ENCODE measurements around the gene ZNF319. TPM values are rescaled to one million over a fixed set of nuclear protein-coding genes. Genes with fewer than 3 reads are reported as not detected.
"Not testable (repeated sequence)": the region's sequence is repeated elsewhere in the genome, so short reads cannot be mapped to it uniquely, and the experiment has no call there.

ZNF319 gene
- total and polyA plus RNA-seq, 4 donors = 0.64 to 3.4 (median 2.6) TPM

- Histone ChIP-seq H3K9me3 (ENCODE audit: control insufficient read depth in 4 of 4, low read length in 3 of 4) (no peaks in the 10 kb centered on the region), H3K27me3 (ENCODE audit: control insufficient read depth in 4 of 4, insufficient read depth in 4 of 4, low read length in 3 of 4) (no peaks in the 10 kb centered on the region), H3K27ac (ENCODE audit: low read depth in 1 of 2, low read length in 2 of 2) (no peak overlapping the region), H3K4me1 (ENCODE audit: control insufficient read depth in 4 of 4, insufficient read depth in 4 of 4, low read length in 3 of 4) (peaks cover 0 to 10% (median 6%) of the 10 kb centered on the region in 4 donors), H3K4me3 (ENCODE audit: low read depth in 1 of 3, low read length in 3 of 3) (no peak overlapping the region), H3K9ac (ENCODE audit: low read depth in 1 of 2, low read length in 2 of 2) (no peak overlapping the region), H3K36me3 (ENCODE audit: control insufficient read depth in 4 of 4, insufficient read depth in 3 of 4, low read depth in 1 of 4, low read length in 3 of 4) (no peaks in the 10 kb centered on the region)
- no peak for TF ChIP-seq GABPA (IDR thresholded peaks at IDR 0.05 in 1 of 2, conservative IDR thresholded peaks at IDR 0.05 in 1 of 2)
- no peak for TF ChIP-seq CTCF (IDR thresholded peaks at IDR 0.05; ENCODE audit: low read depth, low read length, missing input control)
- TF ChIP-seq RAD21 (IDR thresholded peaks at IDR 0.05) = no peak
- DNase-seq (ENCODE audit: low spot score) = no peak
- WGBS = 88% methylated on average over 7 of the region's 7 CpGs
Measured at GRCh38 chr16:57981636-57982035, 18.8 kb downstream of the ZNF319 start.

- H3K9me3 ChIP-seq (ENCODE audit: control insufficient read depth in 4 of 4, low read length in 3 of 4) = no peaks in the 10 kb centered on the region
- no peaks in the 10 kb centered on the region for H3K27me3 ChIP-seq (ENCODE audit: control insufficient read depth in 4 of 4, insufficient read depth in 4 of 4, low read length in 3 of 4)
- H3K36me3 ChIP-seq (ENCODE audit: control insufficient read depth in 4 of 4, insufficient read depth in 3 of 4, low read depth in 1 of 4, low read length in 3 of 4) = no peaks in the 10 kb centered on the region
- DNase-seq (ENCODE audit: low spot score) = no peak
- no peak overlapping the region for H3K4me3 ChIP-seq (ENCODE audit: low read depth in 1 of 3, low read length in 3 of 3)
- TF ChIP-seq RAD21 (IDR thresholded peaks at IDR 0.05) = no peak
- TF ChIP-seq JUND (IDR thresholded peaks at IDR 0.05) = no peak
- no peak for TF ChIP-seq SP1 (IDR thresholded peaks at IDR 0.05)
- TF ChIP-seq FOXA2 (IDR thresholded peaks at IDR 0.05) = no peak
- TF ChIP-seq REST (IDR thresholded peaks at IDR 0.05) = no peak
- no peak for TF ChIP-seq ATF3 (IDR thresholded peaks at IDR 0.05)
- TF ChIP-seq YY1 (IDR thresholded peaks at IDR 0.05) = no peak
- no peak for TF ChIP-seq EGR1 (IDR thresholded peaks at IDR 0.05; ENCODE audit: low read depth in 2 of 2)
- no peak for TF ChIP-seq MAX (IDR thresholded peaks at IDR 0.05)
- TF ChIP-seq NR2F2 (IDR thresholded peaks at IDR 0.05) = no peak
- TF ChIP-seq CTCF (IDR thresholded peaks at IDR 0.05; ENCODE audit: low read depth, low read length, missing input control) = no peak
- WGBS = 92% methylated on average over 11 of the region's 11 CpGs
- H3K27ac ChIP-seq (ENCODE audit: low read depth in 1 of 2, low read length in 2 of 2) = no peak overlapping the region
- H3K4me1 ChIP-seq (ENCODE audit: control insufficient read depth in 4 of 4, insufficient read depth in 4 of 4, low read length in 3 of 4) = no peaks in the 10 kb centered on the region
- H3K9ac ChIP-seq (ENCODE audit: low read depth in 1 of 2, low read length in 2 of 2) = no peak overlapping the region
Measured at GRCh38 chr16:57979006-57979585, 21.4 kb downstream of the ZNF319 start.

- not testable (repeated sequence) for H3K9ac ChIP-seq (ENCODE audit: low read depth in 1 of 2, low read length in 2 of 2); DNase-seq (ENCODE audit: low spot score); H3K4me3 ChIP-seq (ENCODE audit: low read depth in 1 of 3, low read length in 3 of 3); H3K36me3 ChIP-seq (ENCODE audit: control insufficient read depth in 4 of 4, insufficient read depth in 3 of 4, low read depth in 1 of 4, low read length in 3 of 4); H3K9me3 ChIP-seq (ENCODE audit: control insufficient read depth in 4 of 4, low read length in 3 of 4); H3K4me1 ChIP-seq (ENCODE audit: control insufficient read depth in 4 of 4, insufficient read depth in 4 of 4, low read length in 3 of 4); H3K27ac ChIP-seq (ENCODE audit: low read depth in 1 of 2, low read length in 2 of 2); H3K27me3 ChIP-seq (ENCODE audit: control insufficient read depth in 4 of 4, insufficient read depth in 4 of 4, low read length in 3 of 4)
- WGBS = 96% methylated on average over 2 of the region's 2 CpGs
Measured at GRCh38 chr16:57978070-57978465, 22.4 kb downstream of the ZNF319 start.
